Kidney epithelial cell (primary cell): ENCODE results near the gene STK38L. TPM values are rescaled to one million over a fixed set of nuclear protein-coding genes. Genes with fewer than 3 reads are reported as not detected.

Experiments
- DNase-seq: peaks from one replicate; pipeline ENCODE4 v3.0.0-alpha.2; 2010; ENCODE audit warnings: low read depth
- H3K27me3 ChIP-seq: 2 replicates; pipeline ENCODE4 v1.6.0; 2011; ENCODE audit warnings: low read length; ENCODE audit not compliant: control insufficient read depth, insufficient read depth
- H3K36me3 ChIP-seq: 2 replicates; pipeline ENCODE4 v1.5.1; 2011; ENCODE audit warnings: low read length; ENCODE audit not compliant: control insufficient read depth, insufficient read depth
- H3K4me3 ChIP-seq: 2 replicates; pipeline ENCODE4 v1.5.1; 2011; ENCODE audit warnings: low read depth, mild to moderate bottlenecking, control low read depth, low read length
- total RNA-seq: library from RNA; depleted of rRNA; stranded (reverse); fragments of >200 nt; gene quantifications from 2 replicates; pipeline ENCODE4 v1.2.3, GENCODE V29; 2015
- TF ChIP-seq, protein P1 (sequence below): IDR thresholded peaks from 2 replicates; pipeline ENCODE4 v1.5.1; 2011; ENCODE audit warnings: mild to moderate bottlenecking, moderate library complexity, low read length, control low read depth, inconsistent platforms; ENCODE audit not compliant: insufficient read depth, poor library complexity, severe bottlenecking

The STK38L gene
- total RNA-seq, 1 donor from 2014 or later, result 28.0 TPM

GRCh38 chr12:27316947-27317346 lies 72.9 kb downstream of the STK38L start:
- no peaks in the 10 kb centered on the region for H3K36me3 ChIP-seq
- H3K4me3 ChIP-seq, result no peak overlapping the region
- no peaks in the 10 kb centered on the region for H3K27me3 ChIP-seq

GRCh38 chr12:27319409-27319808 lies 75.3 kb downstream of the STK38L start:
- Histone ChIP-seq H3K36me3 (no peaks in the 10 kb centered on the region), H3K27me3 (no peaks in the 10 kb centered on the region), H3K4me3 (no peak overlapping the region)
- TF ChIP-seq, protein P1, sequence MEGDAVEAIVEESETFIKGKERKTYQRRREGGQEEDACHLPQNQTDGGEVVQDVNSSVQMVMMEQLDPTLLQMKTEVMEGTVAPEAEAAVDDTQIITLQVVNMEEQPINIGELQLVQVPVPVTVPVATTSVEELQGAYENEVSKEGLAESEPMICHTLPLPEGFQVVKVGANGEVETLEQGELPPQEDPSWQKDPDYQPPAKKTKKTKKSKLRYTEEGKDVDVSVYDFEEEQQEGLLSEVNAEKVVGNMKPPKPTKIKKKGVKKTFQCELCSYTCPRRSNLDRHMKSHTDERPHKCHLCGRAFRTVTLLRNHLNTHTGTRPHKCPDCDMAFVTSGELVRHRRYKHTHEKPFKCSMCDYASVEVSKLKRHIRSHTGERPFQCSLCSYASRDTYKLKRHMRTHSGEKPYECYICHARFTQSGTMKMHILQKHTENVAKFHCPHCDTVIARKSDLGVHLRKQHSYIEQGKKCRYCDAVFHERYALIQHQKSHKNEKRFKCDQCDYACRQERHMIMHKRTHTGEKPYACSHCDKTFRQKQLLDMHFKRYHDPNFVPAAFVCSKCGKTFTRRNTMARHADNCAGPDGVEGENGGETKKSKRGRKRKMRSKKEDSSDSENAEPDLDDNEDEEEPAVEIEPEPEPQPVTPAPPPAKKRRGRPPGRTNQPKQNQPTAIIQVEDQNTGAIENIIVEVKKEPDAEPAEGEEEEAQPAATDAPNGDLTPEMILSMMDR, result no peak
- no peak for DNase-seq

More at GRCh38 chr12:27316947-27317346, 72.9 kb downstream of the STK38L start:
- TF ChIP-seq, protein P1, result no peak
- DNase-seq, result no peak

- no peak for DNase-seq
- Histone ChIP-seq H3K27me3 (no peaks in the 10 kb centered on the region), H3K36me3 (no peaks in the 10 kb centered on the region), H3K4me3 (no peak overlapping the region)
- TF ChIP-seq, protein P1, result no peak
These were observed 75.8 kb downstream of the STK38L start for GRCh38 chr12:27319848-27320247.

- DNase-seq, result no peak
- no peaks in the 10 kb centered on the region for H3K36me3 ChIP-seq
- H3K4me3 ChIP-seq, result no peak overlapping the region
- no peaks in the 10 kb centered on the region for H3K27me3 ChIP-seq
- TF ChIP-seq, protein P1, result no peak
These were observed 80.4 kb downstream of the STK38L start for GRCh38 chr12:27324530-27324929.

GRCh38 chr12:27330846-27331245 lies 86.8 kb downstream of the STK38L start:
- H3K4me3 ChIP-seq, result no peak overlapping the region
- TF ChIP-seq, protein P1, result no peak
- no peaks in the 10 kb centered on the region for H3K27me3 ChIP-seq
- no peaks in the 10 kb centered on the region for H3K36me3 ChIP-seq
- DNase-seq, result no peak

DNA sequence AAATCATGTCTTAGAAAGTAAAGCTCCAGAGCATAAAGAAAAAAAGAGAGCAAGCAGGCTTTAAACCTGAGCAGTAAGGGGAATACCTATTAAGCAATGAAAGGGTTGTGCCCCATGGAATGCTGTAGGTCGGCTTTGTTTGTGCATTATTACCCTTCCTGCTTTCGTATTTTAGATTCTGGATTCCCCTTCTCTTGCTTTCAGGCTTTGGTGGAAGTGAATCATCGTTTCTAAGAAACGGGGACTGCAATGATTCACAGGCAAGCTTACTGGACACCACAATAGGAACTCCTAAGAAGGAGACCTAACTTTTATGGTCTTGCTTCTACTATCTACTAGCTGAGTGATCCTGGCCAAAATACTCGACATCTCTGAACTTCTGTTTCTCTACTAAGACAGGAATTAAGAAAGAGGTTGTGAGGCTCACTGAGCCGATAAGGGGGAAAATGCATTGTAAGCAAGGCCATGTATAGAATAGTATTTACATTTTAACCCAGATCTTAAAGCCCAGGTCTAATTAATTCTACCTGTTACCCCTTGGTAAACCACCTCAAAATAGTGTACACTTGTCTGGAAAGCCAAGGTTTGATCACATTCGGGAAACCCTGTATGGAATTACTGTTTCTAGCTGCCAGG lies 87.3 kb downstream of the STK38L start:
- H3K36me3 ChIP-seq, result no peaks in the 10 kb centered on the region
- no peaks in the 10 kb centered on the region for H3K27me3 ChIP-seq
- DNase-seq, result peak; percentile 99
- no peak overlapping the region for H3K4me3 ChIP-seq
- TF ChIP-seq, protein P1, result no peak
